Kidney epithelial cell (primary cell): ENCODE results near the gene RASAL2. TPM values are rescaled to one million over a fixed set of nuclear protein-coding genes. Genes with fewer than 3 reads are reported as not detected.

Source experiments
- DNase-seq: peaks from one replicate; pipeline ENCODE4 v3.0.0-alpha.2; 2010; ENCODE audit warnings: low read depth
- H3K27me3 ChIP-seq: 2 replicates; pipeline ENCODE4 v1.6.0; 2011; ENCODE audit warnings: low read length; ENCODE audit not compliant: control insufficient read depth, insufficient read depth
- H3K36me3 ChIP-seq: 2 replicates; pipeline ENCODE4 v1.5.1; 2011; ENCODE audit warnings: low read length; ENCODE audit not compliant: control insufficient read depth, insufficient read depth
- H3K4me3 ChIP-seq: 2 replicates; pipeline ENCODE4 v1.5.1; 2011; ENCODE audit warnings: low read depth, mild to moderate bottlenecking, control low read depth, low read length
- total RNA-seq: library from RNA; depleted of rRNA; stranded (reverse); fragments of >200 nt; gene quantifications from 2 replicates; pipeline ENCODE4 v1.2.3, GENCODE V29; 2015
- TF ChIP-seq, protein P1 (sequence below): IDR thresholded peaks from 2 replicates; pipeline ENCODE4 v1.5.1; 2011; ENCODE audit warnings: mild to moderate bottlenecking, moderate library complexity, low read length, control low read depth, inconsistent platforms; ENCODE audit not compliant: insufficient read depth, poor library complexity, severe bottlenecking

The RASAL2 gene
- 18.3 and 20.8 TPM in 2 replicates for total RNA-seq

DNA sequence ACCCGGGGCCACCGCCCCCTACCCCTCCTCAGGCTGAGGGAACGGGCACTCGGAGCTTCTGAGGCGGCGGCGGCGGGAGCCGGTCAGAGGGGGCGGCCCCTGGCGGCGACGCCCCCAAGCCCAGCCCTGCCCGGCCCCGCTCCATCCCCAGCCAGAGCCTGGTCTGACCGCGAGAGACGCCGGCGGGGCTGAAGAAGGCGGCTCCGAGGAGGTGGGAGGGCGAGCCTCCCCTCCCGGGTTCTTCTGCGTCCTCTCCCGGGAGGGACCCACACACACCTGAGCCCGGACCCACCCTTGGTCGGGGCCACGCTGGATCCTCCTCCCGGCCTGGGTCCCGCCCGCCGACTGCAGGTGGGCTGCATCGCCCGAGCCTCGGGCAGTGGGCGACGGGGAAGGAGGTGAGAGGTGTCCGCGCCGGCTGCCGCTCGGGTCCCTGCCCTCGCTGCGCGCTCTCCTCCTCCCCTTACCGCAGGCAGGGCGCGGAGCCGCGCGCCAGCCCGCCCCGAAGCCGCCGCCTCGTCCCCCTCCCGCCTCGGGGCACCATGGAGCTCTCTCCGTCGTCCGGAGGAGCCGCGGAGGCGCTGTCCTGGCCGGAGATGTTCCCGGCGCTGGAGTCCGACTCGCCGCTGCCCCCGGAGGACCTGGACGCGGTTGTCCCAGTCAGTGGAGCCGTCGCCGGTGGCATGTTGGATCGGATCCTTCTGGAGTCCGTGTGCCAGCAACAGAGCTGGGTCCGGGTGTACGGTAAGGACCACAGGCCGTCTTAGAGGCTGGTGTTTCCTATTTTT lies at the start of gene RASAL2:
Gene RASAL2, plus strand, starts transcription at position 154 of the 788 bp plus-strand sequence. Its CDS starts 389 bp downstream, at position 543.
- no peaks in the 10 kb centered on the region for H3K36me3 ChIP-seq
- no peak for DNase-seq
- TF ChIP-seq, protein P1, sequence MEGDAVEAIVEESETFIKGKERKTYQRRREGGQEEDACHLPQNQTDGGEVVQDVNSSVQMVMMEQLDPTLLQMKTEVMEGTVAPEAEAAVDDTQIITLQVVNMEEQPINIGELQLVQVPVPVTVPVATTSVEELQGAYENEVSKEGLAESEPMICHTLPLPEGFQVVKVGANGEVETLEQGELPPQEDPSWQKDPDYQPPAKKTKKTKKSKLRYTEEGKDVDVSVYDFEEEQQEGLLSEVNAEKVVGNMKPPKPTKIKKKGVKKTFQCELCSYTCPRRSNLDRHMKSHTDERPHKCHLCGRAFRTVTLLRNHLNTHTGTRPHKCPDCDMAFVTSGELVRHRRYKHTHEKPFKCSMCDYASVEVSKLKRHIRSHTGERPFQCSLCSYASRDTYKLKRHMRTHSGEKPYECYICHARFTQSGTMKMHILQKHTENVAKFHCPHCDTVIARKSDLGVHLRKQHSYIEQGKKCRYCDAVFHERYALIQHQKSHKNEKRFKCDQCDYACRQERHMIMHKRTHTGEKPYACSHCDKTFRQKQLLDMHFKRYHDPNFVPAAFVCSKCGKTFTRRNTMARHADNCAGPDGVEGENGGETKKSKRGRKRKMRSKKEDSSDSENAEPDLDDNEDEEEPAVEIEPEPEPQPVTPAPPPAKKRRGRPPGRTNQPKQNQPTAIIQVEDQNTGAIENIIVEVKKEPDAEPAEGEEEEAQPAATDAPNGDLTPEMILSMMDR: no peak
- H3K4me3 ChIP-seq: peak within 1 kb of the TSS; percentile 92
- H3K27me3 ChIP-seq: no peaks in the 10 kb centered on the region

DNA sequence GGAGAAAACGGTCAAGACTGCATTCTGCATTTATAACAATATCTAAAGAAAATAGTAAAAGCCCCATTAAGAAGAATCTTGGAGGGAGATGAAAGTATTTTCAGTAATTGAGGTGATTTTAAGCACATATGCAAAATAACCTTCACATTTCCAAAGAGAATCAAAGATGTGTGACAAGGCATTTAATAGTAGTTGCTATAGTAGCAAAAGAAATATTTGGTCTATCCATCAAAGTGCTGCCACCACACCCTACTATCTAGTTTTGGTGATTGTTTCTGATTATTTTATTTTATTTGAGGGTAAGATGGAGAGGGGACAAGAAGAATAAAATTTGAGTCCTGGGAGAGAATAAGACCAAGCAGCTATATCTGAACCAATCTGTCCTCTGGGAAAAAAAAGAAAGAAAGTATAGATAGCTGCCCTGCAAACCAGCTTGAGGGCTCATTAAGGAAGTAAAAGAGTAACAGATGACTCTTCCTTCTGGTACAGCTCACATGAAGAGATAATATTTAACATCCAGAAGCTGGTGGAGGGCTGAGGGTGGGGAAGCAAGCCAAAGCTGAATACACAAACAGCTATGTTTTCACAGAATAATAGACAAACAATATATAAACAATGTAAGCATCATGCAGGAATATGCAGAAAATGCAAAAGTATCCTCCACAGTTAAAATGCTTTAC lies 47.2 kb upstream of the RASAL2 start:
- no peak for DNase-seq
- TF ChIP-seq, protein P1: no peak
- Histone ChIP-seq H3K27me3 (no peaks in the 10 kb centered on the region), H3K4me3 (no peak overlapping the region), H3K36me3 (no peaks in the 10 kb centered on the region)

DNA sequence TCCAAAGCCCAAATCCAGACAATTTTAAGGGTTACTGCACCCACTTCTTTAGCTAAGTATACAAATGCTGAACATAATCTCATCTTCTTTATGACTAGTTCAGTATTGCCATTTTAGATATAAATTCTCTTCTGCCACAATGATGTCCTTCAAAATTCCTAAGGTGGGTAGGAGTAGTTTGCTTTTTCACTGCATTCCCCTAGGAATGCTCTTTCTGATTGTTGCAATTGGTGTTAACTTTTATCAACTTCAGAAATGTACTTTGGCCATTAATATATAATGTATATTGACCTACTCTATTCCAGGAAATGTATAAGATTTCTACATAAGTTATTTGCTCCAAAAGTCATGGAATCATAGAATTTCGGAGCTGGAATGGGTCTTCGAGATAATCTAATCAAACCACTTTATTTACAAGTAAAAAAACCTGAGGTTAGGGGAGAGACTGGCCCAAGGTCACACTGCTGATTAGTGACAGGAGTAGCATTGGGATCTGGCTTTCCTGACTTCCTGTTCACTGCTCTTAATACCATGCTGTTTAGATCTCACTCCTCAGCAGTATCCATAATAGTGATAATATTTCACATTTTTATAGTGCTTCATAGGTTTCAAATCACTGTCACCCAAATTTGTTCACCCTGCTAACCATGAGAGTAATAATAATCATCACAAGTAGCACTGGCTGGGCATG lies 46.4 kb upstream of the RASAL2 start:
- no peak overlapping the region for H3K4me3 ChIP-seq
- no peak for DNase-seq
- no peaks in the 10 kb centered on the region for H3K27me3 ChIP-seq
- TF ChIP-seq, protein P1: no peak
- no peaks in the 10 kb centered on the region for H3K36me3 ChIP-seq

DNA sequence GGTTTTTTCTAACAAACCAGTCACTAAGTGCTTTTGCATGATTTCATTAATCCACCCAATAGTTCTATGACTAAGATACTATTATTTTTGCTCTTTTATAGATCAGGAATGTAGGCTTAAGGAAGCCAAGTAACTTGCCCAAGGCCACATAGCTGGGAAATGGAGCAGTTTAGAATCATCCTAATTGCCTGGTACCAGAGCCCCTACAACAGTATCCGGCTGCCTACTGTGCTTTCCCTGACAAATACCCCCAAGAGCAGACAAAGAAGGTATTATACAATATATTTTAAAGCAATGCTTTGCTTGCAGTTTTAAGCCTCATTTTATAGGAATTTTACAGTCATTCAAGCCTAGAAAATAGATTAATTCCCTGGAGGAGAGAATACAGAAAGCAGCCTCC lies 45.5 kb upstream of the RASAL2 start:
- Histone ChIP-seq H3K4me3 (no peak overlapping the region), H3K27me3 (no peaks in the 10 kb centered on the region), H3K36me3 (no peaks in the 10 kb centered on the region)
- TF ChIP-seq, protein P1: no peak
- DNase-seq: no peak

DNA sequence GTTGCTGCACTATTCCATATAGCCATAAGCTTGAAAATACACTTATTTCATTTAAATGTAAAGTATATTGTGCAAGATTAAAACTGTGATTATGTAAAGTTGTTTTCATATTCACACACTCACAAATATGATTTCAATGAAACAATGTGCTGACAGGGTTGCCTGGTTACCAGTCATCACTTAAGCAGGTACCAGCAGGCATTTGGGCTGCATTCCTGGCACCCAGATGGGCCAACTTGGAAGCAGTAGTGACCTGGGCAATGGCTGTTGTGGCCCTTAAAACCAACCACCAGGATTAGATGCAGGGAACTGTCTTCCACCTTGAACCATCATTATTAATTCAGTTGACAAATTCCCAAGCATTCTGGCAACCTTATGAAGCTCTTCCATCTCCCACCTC lies 45.0 kb upstream of the RASAL2 start:
- TF ChIP-seq, protein P1: no peak
- DNase-seq: no peak
- Histone ChIP-seq H3K4me3 (no peak overlapping the region), H3K36me3 (no peaks in the 10 kb centered on the region), H3K27me3 (no peaks in the 10 kb centered on the region)
